HG03378 (cell line): ENCODE measurements around the gene CLTB.
"Not testable (repeated sequence)": the region's sequence is repeated elsewhere in the genome, so short reads cannot be mapped to it uniquely, and the experiment has no call there.

Experiments
- ATAC-seq: cut with Tn5 transposase; IDR thresholded peaks from one replicate; pipeline ENCODE4 v1.9.1; 2021; ENCODE audit warnings: mild to moderate bottlenecking, moderate library complexity; ENCODE audit not compliant: unreplicated experiment

The CLTB gene

GRCh38 chr5:176427971-176428370 lies 11.6 kb upstream of the CLTB start:
- no peak for ATAC-seq

DNA sequence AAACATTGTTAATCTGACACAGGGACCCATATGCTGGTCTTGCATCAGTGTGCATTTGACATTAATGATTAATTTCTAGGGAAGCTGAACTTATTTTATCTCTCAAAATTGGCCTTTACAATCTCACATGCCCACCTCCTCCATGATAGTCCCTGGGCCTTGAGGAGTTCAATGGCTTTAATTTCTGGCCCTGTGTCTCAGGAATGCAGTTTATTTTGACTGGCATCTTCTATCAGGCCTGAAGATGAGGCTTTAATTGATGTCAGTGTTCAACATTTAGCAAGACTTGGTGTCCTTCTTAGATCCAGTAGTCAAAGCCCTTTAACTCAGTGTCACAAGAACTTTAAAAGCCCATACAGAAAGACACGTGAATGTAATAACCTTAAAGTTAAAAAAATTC lies 10.5 kb upstream of the CLTB start:
- no peak for ATAC-seq

DNA sequence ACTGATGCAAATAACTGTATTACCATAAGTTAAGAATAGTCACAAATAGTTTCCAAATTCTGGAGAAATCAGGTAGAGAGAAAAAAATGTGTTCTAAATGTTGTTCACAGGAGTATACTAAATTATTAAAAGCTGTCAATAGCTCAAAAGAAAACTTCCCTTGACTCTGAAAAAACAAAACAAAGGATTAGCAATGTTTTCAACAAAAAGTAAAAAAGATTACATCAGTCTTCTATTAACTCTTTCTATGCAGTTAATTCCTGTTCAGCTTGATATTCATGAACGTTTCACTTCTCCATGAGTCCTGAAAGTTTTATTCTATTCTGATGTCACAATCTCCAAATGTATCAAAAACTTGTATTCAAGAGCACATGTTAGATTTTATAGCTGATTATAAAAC lies 9.5 kb upstream of the CLTB start:
- ATAC-seq: no peak

GRCh38 chr5:176425138-176425537 lies 8.8 kb upstream of the CLTB start:
- ATAC-seq: no peak

GRCh38 chr5:176424181-176424580 lies 7.8 kb upstream of the CLTB start:
- ATAC-seq: no peak

DNA sequence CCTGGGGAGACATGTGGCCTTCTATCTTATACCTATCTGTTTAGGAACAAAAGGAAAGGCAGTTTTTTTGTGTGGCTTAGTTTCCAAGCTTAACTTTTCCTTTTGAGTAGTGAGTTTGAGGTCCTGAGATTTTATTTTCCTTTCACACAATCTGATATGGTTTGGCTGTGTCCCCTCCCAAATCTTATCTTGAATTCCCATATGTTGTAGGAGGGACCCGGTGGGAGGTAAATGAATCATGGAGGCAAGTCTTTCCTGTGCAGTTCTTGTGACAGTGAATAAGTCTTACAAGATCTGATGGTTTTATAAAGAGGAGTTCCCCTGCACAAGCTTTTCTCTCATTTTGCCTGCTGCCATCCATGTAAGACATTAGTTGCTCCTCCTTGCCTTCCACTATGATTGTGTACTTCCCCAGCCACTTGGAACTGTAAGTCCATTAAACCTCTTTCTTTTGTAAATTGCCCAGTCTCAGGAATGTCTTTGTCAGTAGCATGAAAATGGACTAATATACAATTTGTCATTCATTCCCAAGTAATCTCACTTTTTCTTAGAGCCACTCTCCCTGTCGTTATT lies 4.7 kb upstream of the CLTB start:
- no peak for ATAC-seq

- ATAC-seq: no peak
These were observed 3.7 kb upstream of the CLTB start for GRCh38 chr5:176420086-176420485.

DNA sequence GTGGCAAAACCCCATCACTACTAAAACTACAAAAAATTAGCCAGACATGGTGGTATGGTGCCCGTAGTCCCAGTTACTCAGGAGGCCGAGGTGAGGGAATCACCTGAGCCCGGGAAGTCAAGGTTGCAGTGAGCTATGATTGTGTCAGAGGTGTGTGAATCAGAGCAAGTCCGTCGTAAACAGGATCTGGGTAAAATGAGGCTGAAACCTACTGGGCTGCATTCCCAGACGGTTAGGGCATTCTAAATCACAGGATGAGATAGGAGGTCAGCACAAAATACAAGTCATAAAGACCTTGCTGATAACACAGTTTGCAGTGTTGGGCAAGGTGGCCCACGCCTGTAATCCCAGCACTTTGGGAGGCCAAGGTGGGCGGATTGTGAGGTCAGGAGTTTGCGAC lies 1.9 kb upstream of the CLTB start:
- no peak for ATAC-seq

GRCh38 chr5:176416965-176417364 lies 626 bp upstream of the CLTB start:
- ATAC-seq: no peak

- ATAC-seq: no peak
These were observed 943 bp downstream of the CLTB start for GRCh38 chr5:176415240-176415951.

GRCh38 chr5:176414704-176415103 lies 1.6 kb downstream of the CLTB start:
- no peak for ATAC-seq

GRCh38 chr5:176413709-176414191 lies 2.6 kb downstream of the CLTB start:
- ATAC-seq: no peak

GRCh38 chr5:176413255-176413565 lies 3.1 kb downstream of the CLTB start:
- no peak for ATAC-seq

- ATAC-seq: no peak
These were observed 3.7 kb downstream of the CLTB start for GRCh38 chr5:176412517-176413254.

- no peak for ATAC-seq
These were observed 5.7 kb downstream of the CLTB start for GRCh38 chr5:176410486-176411180.

DNA sequence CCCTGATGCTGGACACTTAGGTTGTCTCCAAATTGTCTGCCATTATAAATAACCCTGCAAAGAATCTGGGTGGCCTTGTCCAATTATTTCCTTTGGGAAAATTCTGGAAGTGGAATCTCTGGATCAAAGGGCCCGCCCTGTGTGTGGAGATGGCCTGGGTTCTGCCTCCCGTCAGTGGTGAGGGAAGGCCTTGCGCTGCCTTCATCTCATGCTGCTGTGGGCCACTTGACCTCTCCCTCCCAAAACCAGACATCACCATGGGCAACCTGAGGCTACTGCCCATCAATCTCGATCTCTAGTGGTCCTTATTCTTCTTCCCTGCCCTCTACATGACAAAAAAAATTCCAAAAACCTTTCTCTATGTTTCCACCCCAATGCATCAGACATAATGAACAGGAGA lies 6.6 kb downstream of the CLTB start:
- no peak for ATAC-seq

- ATAC-seq: no peak
These were observed 7.7 kb downstream of the CLTB start for GRCh38 chr5:176408590-176408989.

- not testable (repeated sequence) for ATAC-seq
These were observed 8.1 kb downstream of the CLTB start for GRCh38 chr5:176408252-176408573.

DNA sequence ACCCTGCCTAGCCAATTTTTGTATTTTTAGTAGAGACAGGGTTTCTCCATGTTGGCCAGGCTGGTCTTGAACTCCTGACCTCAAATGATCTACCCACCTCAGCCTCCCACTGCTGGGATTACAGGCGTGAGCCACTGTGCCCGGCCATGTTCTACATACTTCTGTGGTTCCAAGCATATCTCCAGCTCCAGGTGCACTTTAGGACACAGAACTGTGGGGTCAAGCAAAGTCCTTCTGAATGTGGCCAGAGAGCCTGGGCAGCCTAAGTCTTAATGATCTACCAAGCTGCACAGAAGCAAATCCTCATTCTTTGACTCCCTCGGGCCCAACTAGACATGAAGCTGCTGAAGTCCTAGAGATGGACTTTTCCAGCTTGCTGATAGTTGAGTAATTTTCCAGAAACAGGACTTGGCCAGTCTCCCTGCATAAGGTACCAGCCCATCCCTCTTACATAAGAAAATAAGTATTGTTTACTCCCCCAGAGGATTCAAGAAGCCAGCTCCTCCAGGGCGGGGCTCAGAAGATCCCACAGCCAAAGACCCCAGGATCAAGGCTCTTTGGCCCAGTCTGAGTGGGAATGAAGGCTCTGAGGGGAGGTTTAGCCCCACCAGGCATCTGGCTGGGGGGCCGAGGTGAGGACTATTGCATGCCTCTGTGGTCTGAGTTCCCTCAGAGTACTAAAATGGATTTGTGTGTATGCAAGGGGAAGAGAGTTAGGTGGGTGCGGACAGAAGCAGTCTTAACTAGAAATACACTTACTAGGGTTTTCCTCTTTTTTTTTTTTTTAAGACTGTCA lies 8.7 kb downstream of the CLTB start:
- ATAC-seq: no peak

DNA sequence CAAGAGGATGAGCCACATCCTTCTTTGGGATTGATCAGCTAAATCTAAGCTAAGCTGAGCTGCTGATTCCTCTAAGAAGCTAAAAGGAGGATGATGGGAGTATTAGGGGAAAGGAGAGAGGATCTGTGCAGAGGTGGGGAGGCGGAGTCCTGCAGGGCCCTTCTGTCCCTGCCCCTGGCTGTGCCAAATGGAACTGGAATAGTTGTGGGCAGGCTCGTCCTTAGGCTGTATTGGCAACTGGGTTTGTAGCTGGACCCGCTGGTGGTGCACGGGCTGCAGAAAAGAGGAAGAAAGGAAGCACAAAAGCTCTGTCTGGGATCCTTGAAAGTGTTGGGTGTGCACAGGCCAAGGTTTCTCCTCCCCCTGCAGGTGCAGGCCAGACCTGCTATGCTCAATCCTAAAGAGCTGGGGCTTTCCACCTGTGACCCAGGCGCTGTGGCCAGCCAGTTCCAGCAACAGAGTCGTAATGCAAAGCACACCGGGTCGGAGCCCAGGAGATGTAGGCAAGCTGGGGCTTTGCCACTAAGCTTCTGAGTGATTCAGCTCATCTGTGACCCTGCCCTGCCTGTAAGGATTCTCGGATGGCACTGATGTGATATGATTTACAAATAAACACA lies 9.8 kb downstream of the CLTB start:
- ATAC-seq: no peak
